ENCODE data around the gene EHD2. TPM values are rescaled to one million over a fixed set of nuclear protein-coding genes. Genes with fewer than 3 reads are reported as not detected.
"Not testable (repeated sequence)": the region's sequence is repeated elsewhere in the genome, so short reads cannot be mapped to it uniquely, and the experiment has no call there.

The EHD2 gene
- total RNA-seq, 1 experiment from 2014 or later = 13.3 TPM

- Mint-ChIP-seq H3K4me3 (ENCODE audit: unreplicated experiment) (peak overlapping the region; percentile 53), H3K27me3 (ENCODE audit: insufficient read depth, unreplicated experiment) (no peaks in the 10 kb centered on the region), H3K4me1 (ENCODE audit: low read depth, unreplicated experiment) (peaks cover 64% of the 10 kb centered on the region), H3K36me3 (ENCODE audit: insufficient read depth, unreplicated experiment) (peaks cover 81% of the 10 kb centered on the region), H3K27ac (ENCODE audit: unreplicated experiment) (peak overlapping the region; percentile 94), H3K9me3 (ENCODE audit: unreplicated experiment) (no peaks in the 10 kb centered on the region)
- peaks cover 93% of the 10 kb centered on the region for H3K4me1 ChIP-seq
- H3K4me3 ChIP-seq (ENCODE audit: low read depth, low read length) = no peak overlapping the region
- no peak for TF ChIP-seq CTCF (IDR thresholded peaks at IDR 0.05; ENCODE audit: insufficient read depth in 1 of 2, low read depth in 1 of 2, low read length in 1 of 2, severe bottlenecking in 1 of 2, unreplicated experiment in 1 of 2)
- BruUV-seq (replicated peaks) = no TSS peak
- no peaks in the 10 kb centered on the region for H3K27me3 ChIP-seq (replicated peaks; ENCODE audit: control insufficient read depth, insufficient read depth, low read length)
- CTCF ChIA-PET = interaction anchor here (1.9 kb wide), 1 partner anchor 16 kb away, joined by 10 read pairs; no protein-coding TSS in a partner anchor
- intact Hi-C loops (cut with micrococcal nuclease; ENCODE audit: unreplicated experiment) = loop anchor here (1.0 kb wide), 1 partner anchor 40 kb away; no protein-coding TSS in a partner anchor
- no peaks in the 10 kb centered on the region; the same call in 1 of the 2 replicates for H3K36me3 ChIP-seq (ENCODE audit: control insufficient read depth, insufficient read depth, low read length)
- no peaks in the 10 kb centered on the region for H3K9me3 ChIP-seq
- DNase-seq = peak; percentile 73
- POLR2A ChIA-PET = interaction anchor here (0.7 to 2.9 kb wide), 4 partner anchors 16 to 64 kb away, joined by 3 to 15 read pairs (median 8); no protein-coding TSS in a partner anchor
Measured at GRCh38 chr19:47663911-47664771, 49.1 kb upstream of the EHD2 start.

- intact Hi-C loops (cut with micrococcal nuclease; ENCODE audit: unreplicated experiment) = not testable (repeated sequence)
Measured at GRCh38 chr19:47668556-47668955, 44.7 kb upstream of the EHD2 start.

GRCh38 chr19:47670736-47671135, 42.5 kb upstream of the EHD2 start:
- Histone ChIP-seq H3K36me3 (ENCODE audit: control insufficient read depth, insufficient read depth, low read length) (peaks cover 1% of the 10 kb centered on the region; the same call in 1 of the 2 replicates), H3K27me3 (replicated peaks; ENCODE audit: control insufficient read depth, insufficient read depth, low read length) (no peaks in the 10 kb centered on the region), H3K4me3 (ENCODE audit: low read depth, low read length) (no peak overlapping the region), H3K4me1 (peaks cover 29% of the 10 kb centered on the region), H3K9me3 (no peaks in the 10 kb centered on the region)
- H3K4me1 Mint-ChIP-seq (ENCODE audit: low read depth, unreplicated experiment) = peaks cover 28% of the 10 kb centered on the region
- H3K9me3 Mint-ChIP-seq (ENCODE audit: unreplicated experiment) = no peaks in the 10 kb centered on the region
- BruUV-seq (replicated peaks) = no TSS peak
- H3K4me3 Mint-ChIP-seq (ENCODE audit: unreplicated experiment) = no peak overlapping the region
- CTCF ChIA-PET = interaction anchor here (0.6 kb wide), 1 partner anchor 135 kb away, joined by 3 read pairs; no protein-coding TSS in a partner anchor
- intact Hi-C loops (cut with micrococcal nuclease; ENCODE audit: unreplicated experiment) = no loop called here
- H3K27me3 Mint-ChIP-seq (ENCODE audit: insufficient read depth, unreplicated experiment) = no peaks in the 10 kb centered on the region
- H3K36me3 Mint-ChIP-seq (ENCODE audit: insufficient read depth, unreplicated experiment) = peaks cover 66% of the 10 kb centered on the region
- peak overlapping the region; percentile 55 for H3K27ac Mint-ChIP-seq (ENCODE audit: unreplicated experiment)
- no peak for TF ChIP-seq CTCF (IDR thresholded peaks at IDR 0.05; ENCODE audit: insufficient read depth in 1 of 2, low read depth in 1 of 2, low read length in 1 of 2, severe bottlenecking in 1 of 2, unreplicated experiment in 1 of 2)
- POLR2A ChIA-PET = no interaction called here
- DNase-seq = no peak

More at GRCh38 chr19:47668556-47668955, 44.7 kb upstream of the EHD2 start:
- peaks cover 30% of the 10 kb centered on the region for H3K4me1 Mint-ChIP-seq (ENCODE audit: low read depth, unreplicated experiment)
- not testable (repeated sequence) for H3K27me3 ChIP-seq (replicated peaks; ENCODE audit: control insufficient read depth, insufficient read depth, low read length); BruUV-seq (replicated peaks); H3K4me3 Mint-ChIP-seq (ENCODE audit: unreplicated experiment); H3K36me3 ChIP-seq (ENCODE audit: control insufficient read depth, insufficient read depth, low read length); DNase-seq; H3K9me3 Mint-ChIP-seq (ENCODE audit: unreplicated experiment); H3K4me3 ChIP-seq (ENCODE audit: low read depth, low read length); H3K27me3 Mint-ChIP-seq (ENCODE audit: insufficient read depth, unreplicated experiment); H3K9me3 ChIP-seq
- H3K36me3 Mint-ChIP-seq (ENCODE audit: insufficient read depth, unreplicated experiment) = peaks cover 68% of the 10 kb centered on the region
- peak overlapping the region; percentile 88 for H3K27ac Mint-ChIP-seq (ENCODE audit: unreplicated experiment)
- ChIA-PET POLR2A (interaction anchor here (1.9 to 3.0 kb wide), 2 partner anchors 44 to 424 kb away, joined by 5 to 31 read pairs; no protein-coding TSS in a partner anchor), CTCF (interaction anchor here (0.8 to 1.6 kb wide), 3 partner anchors 10 to 128 kb away, joined by 3 to 7 read pairs (median 3); no protein-coding TSS in a partner anchor)
- H3K4me1 ChIP-seq = peaks cover 49% of the 10 kb centered on the region
